K562 (cell line): ENCODE data around the gene PHKG1. TPM values are rescaled to one million over a fixed set of nuclear protein-coding genes. Genes with fewer than 3 reads are reported as not detected.

Experiments
- AFF4 ChIP-seq: sonication (generic); formaldehyde crosslinking; IDR thresholded peaks from 2 replicates; pipeline ENCODE4 v1.8.0; 2023; ENCODE audit warnings: mild to moderate bottlenecking, missing genetic modification reagents
- CHD1 ChIP-seq: fragments of 200-600 bp; sonication (generic); IDR thresholded peaks from one replicate; pipeline ENCODE4 v1.6.1; 2012; ENCODE audit warnings: mild to moderate bottlenecking, moderate library complexity, low read length, inconsistent platforms
- E2F4 ChIP-seq: sonication (generic); formaldehyde crosslinking; IDR thresholded peaks from 2 replicates; pipeline ENCODE4 v1.8.0; 2022; ENCODE audit warnings: mild to moderate bottlenecking, low read depth, missing genetic modification reagents
- E2F5 ChIP-seq: sonication (generic); formaldehyde crosslinking; IDR thresholded peaks from 2 replicates; pipeline ENCODE4 v1.8.0; 2022; ENCODE audit warnings: mild to moderate bottlenecking, missing genetic modification reagents
- HMGN3 ChIP-seq: IDR thresholded peaks from 2 replicates; pipeline ENCODE4 v1.6.1; 2011; ENCODE audit warnings: borderline replicate concordance, low read depth, mild to moderate bottlenecking, mixed read lengths, low read length; ENCODE audit not compliant: insufficient read length; ENCODE audit errors: extremely low read depth
- ID3 ChIP-seq, 2 experiments: fragments of 250-450 bp in 1 of 2; fragments of 450-650 bp in 1 of 2; sonication (Bioruptor Pico) in 1 of 2; IDR thresholded peaks; 2 replicates each; pipeline versions ENCODE4 v1.6.1 to v1.8.0; 2016 to 2021; ENCODE audit warnings: mild to moderate bottlenecking in 2 of 2, moderate library complexity in 2 of 2, missing compliant biosample characterization in 1 of 2, missing genetic modification characterization in 1 of 2
- MAX ChIP-seq: sonication (generic); formaldehyde crosslinking; IDR thresholded peaks from 2 replicates; pipeline ENCODE4 v1.9.0; 2022; ENCODE audit warnings: mild to moderate bottlenecking, missing genetic modification reagents
- RBM25 ChIP-seq: fragments of 200-400 bp; formaldehyde crosslinking; IDR thresholded peaks from 2 replicates; pipeline ENCODE4 v1.6.1; 2018; ENCODE audit warnings: low read length, low read depth, moderate library complexity; ENCODE audit not compliant: severe bottlenecking
- TRIM28 ChIP-seq: fragments of 450-650 bp; IDR thresholded peaks from 2 replicates; pipeline ENCODE4 v1.6.1; 2017
- UBTF ChIP-seq, 2 experiments: IDR thresholded peaks; 2 replicates each; pipeline ENCODE4 v1.6.1; 2012; ENCODE audit warnings: improper control_type of control experiment in 2 of 2, low read depth in 2 of 2, low read length in 2 of 2, borderline replicate concordance in 1 of 2
- YY1 ChIP-seq, 3 experiments: IDR thresholded peaks; 2 replicates each; pipeline ENCODE4 v1.6.1; 2011; ENCODE audit warnings: low read length in 2 of 3, mild to moderate bottlenecking in 2 of 3, moderate library complexity in 2 of 3, borderline replicate concordance in 1 of 3, control low read depth in 1 of 3, low read depth in 1 of 3; ENCODE audit not compliant: insufficient read depth in 3 of 3, insufficient replicate concordance in 2 of 3, control insufficient read depth in 1 of 3, insufficient read length in 1 of 3; ENCODE audit errors: extremely low read depth in 1 of 3
- ZNF232 ChIP-seq: sonication (generic); formaldehyde crosslinking; IDR thresholded peaks from 2 replicates; pipeline ENCODE4 v1.8.0; 2022; ENCODE audit warnings: mild to moderate bottlenecking, missing genetic modification reagents
- ZNF766 ChIP-seq: fragments of 200-800 bp; sonication (Bioruptor generic); conservative IDR thresholded peaks from 2 replicates; pipeline ENCODE4 v1.6.1; 2016; ENCODE audit warnings: missing genetic modification characterization, missing compliant biosample characterization
- polyA plus RNA-seq, 8 experiments: library from polyadenylated mRNA; depleted of rRNA in 4 of 8; stranded (reverse) in 5 of 8; unstranded in 3 of 8; fragments of >200 nt; fragmentation: Nextera tagmentation in 2 of 8; fragmentation: Illumina TruSeq in 1 of 8; extraction: Ambion mirVana in 2 of 8; extraction: Trizol in 1 of 8; gene quantifications; 2 replicates each; pipeline versions ENCODE4 v1.2.1 to v1.2.3, GENCODE V29; 2011 to 2014; ENCODE audit warnings: inconsistent platforms in 1 of 8, missing spikeins in 1 of 8
- total RNA-seq, 7 experiments: library from RNA; depleted of rRNA in 6 of 7; stranded (reverse); fragments of >200 nt in 6 of 7; fragmentation: Illumina TruSeq in 2 of 7; extraction: Trizol in 2 of 7; gene quantifications; 2 replicates each; pipeline versions ENCODE4 v1.2.1 to v1.2.3, GENCODE V29; 2011 to 2021; ENCODE audit warnings: low replicate concordance in 1 of 7

PHKG1 gene
- total and polyA plus RNA-seq, 9 of the 15 experiments (the other 6 are each of a cell fraction or from before 2014, with no cell fraction given): 0.10 to 0.83 (median 0.46) TPM

- TF ChIP-seq AFF4 (CRISPR knock-in tag): peak; percentile 42; the same call in 1 of the 2 replicates
- 0 out of 2 replicates have a peak, but pooled peaks have one; percentile 14 for TF ChIP-seq TRIM28
- TF ChIP-seq E2F5 (CRISPR knock-in tag): no peak
- peak; percentile 89 for TF ChIP-seq RBM25
- no peak for TF ChIP-seq ID3 (CRISPR knock-in tag; IDR thresholded peaks at IDR 0.05)
- TF ChIP-seq ID3 (tag; IDR thresholded peaks at IDR 0.05): peak; percentile 32; the same call in 1 of the 2 replicates
- peak; percentile 94 for TF ChIP-seq E2F4 (CRISPR knock-in tag)
- TF ChIP-seq CHD1: peak; percentile 79
- peak; percentile 46 for TF ChIP-seq HMGN3
- peak in 2 of 3 experiments; percentile 21 to 42 for TF ChIP-seq YY1 (IDR thresholded peaks at IDR 0.05; ENCODE audit: borderline replicate concordance in 1 of 3, control insufficient read depth in 1 of 3, extremely low read depth in 1 of 3, insufficient read depth in 3 of 3, insufficient read length in 1 of 3, insufficient replicate concordance in 2 of 3, low read depth in 1 of 3, low read length in 2 of 3)
- TF ChIP-seq ZNF232 (CRISPR knock-in tag): peak; percentile 79
- no peak for TF ChIP-seq ZNF766 (CRISPR knock-in tag)
- TF ChIP-seq UBTF (IDR thresholded peaks at IDR 0.05; ENCODE audit: borderline replicate concordance in 1 of 2, low read depth in 2 of 2, low read length in 2 of 2): peak; percentile 53 to 88; a peak in 3 of 4 replicates
- TF ChIP-seq MAX: peak; percentile 83
Measured at GRCh38 chr7:56106108-56107073, 13.6 kb upstream of the PHKG1 start, which contains the start of gene CHCHD2 (continued).
